HepG2 (cell line): ENCODE results near the gene PEAK3. TPM values are rescaled to one million over a fixed set of nuclear protein-coding genes. Genes with fewer than 3 reads are reported as not detected.

Experiments used
- ARNT2 ChIP-seq: sonication (generic); formaldehyde crosslinking; IDR thresholded peaks from 2 replicates; pipeline ENCODE4 v1.8.0; 2022; ENCODE audit warnings: mild to moderate bottlenecking, low read depth, missing genetic modification reagents, moderate library complexity
- BCL6 ChIP-seq: IDR thresholded peaks from 2 replicates; pipeline ENCODE4 v1.6.1; 2016; ENCODE audit warnings: missing genetic modification reagents, missing compliant biosample characterization
- CBFB ChIP-seq: sonication (generic); formaldehyde crosslinking; IDR thresholded peaks from 2 replicates; pipeline ENCODE4 v1.4.0; 2020; ENCODE audit warnings: missing genetic modification reagents
- GLMP ChIP-seq: sonication (generic); formaldehyde crosslinking; IDR thresholded peaks from 2 replicates; pipeline ENCODE4 v1.9.0; 2021; ENCODE audit warnings: missing genetic modification reagents, mild to moderate bottlenecking, borderline replicate concordance
- GPBP1L1 ChIP-seq: sonication (generic); formaldehyde crosslinking; IDR thresholded peaks from 2 replicates; pipeline ENCODE4 v1.5.0; 2020; ENCODE audit warnings: mild to moderate bottlenecking, missing genetic modification reagents
- HNRNPLL ChIP-seq: fragments of 200-400 bp; formaldehyde crosslinking; IDR thresholded peaks from 2 replicates; pipeline ENCODE4 v1.6.1; 2017; ENCODE audit warnings: mild to moderate bottlenecking, low read depth, low read length; ENCODE audit not compliant: poor library complexity, severe bottlenecking
- HOXA5 ChIP-seq: sonication (generic); formaldehyde crosslinking; IDR thresholded peaks from 2 replicates; pipeline ENCODE4 v1.4.0; 2020; ENCODE audit warnings: missing genetic modification reagents
- KDM1A ChIP-seq: IDR thresholded peaks from 2 replicates; pipeline ENCODE4 v1.6.1; 2016; ENCODE audit warnings: missing compliant biosample characterization
- MAX ChIP-seq: IDR thresholded peaks from 2 replicates; pipeline ENCODE4 v1.6.1; 2012; ENCODE audit warnings: inconsistent platforms
- POLR2AphosphoS2 ChIP-seq: IDR thresholded peaks from 2 replicates; pipeline ENCODE4 v1.6.1; 2011; ENCODE audit warnings: low read depth, low read length, improper control_type of control experiment
- SMARCE1 ChIP-seq: fragments of 450-650 bp; IDR thresholded peaks from 2 replicates; pipeline ENCODE4 v1.6.1; 2017; ENCODE audit warnings: borderline replicate concordance
- TAF1 ChIP-seq: sonication (generic); formaldehyde crosslinking; IDR thresholded peaks from 2 replicates; pipeline ENCODE4 v1.4.0; 2020; ENCODE audit warnings: missing genetic modification reagents
- THAP11 ChIP-seq: IDR thresholded peaks from 2 replicates; pipeline ENCODE4 v1.6.1; 2016; ENCODE audit warnings: missing biosample characterization, missing genetic modification reagents
- TP53 ChIP-seq: sonication (generic); formaldehyde crosslinking; conservative IDR thresholded peaks from 2 replicates; pipeline ENCODE4 v1.4.0; 2020; ENCODE audit warnings: missing genetic modification reagents
- ZBTB14 ChIP-seq: sonication (generic); formaldehyde crosslinking; IDR thresholded peaks from 2 replicates; pipeline ENCODE4 v1.4.0; 2020; ENCODE audit warnings: missing genetic modification reagents
- ZFP41 ChIP-seq: sonication (generic); formaldehyde crosslinking; IDR thresholded peaks from 2 replicates; pipeline ENCODE4 v1.4.0; 2020; ENCODE audit warnings: mild to moderate bottlenecking, missing genetic modification reagents, borderline replicate concordance
- ZFP62 ChIP-seq: sonication (generic); formaldehyde crosslinking; IDR thresholded peaks from 2 replicates; pipeline ENCODE4 v1.4.0; 2020; ENCODE audit warnings: missing genetic modification reagents
- ZNF138 ChIP-seq: sonication (generic); formaldehyde crosslinking; IDR thresholded peaks from 2 replicates; pipeline ENCODE4 v1.5.0; 2020; ENCODE audit warnings: mild to moderate bottlenecking, low read depth, missing genetic modification reagents
- ZNF235 ChIP-seq: sonication (generic); formaldehyde crosslinking; IDR thresholded peaks from 2 replicates; pipeline ENCODE4 v1.8.1; 2023; ENCODE audit warnings: mild to moderate bottlenecking, missing genetic modification reagents, borderline replicate concordance
- ZNF451 ChIP-seq: sonication (generic); formaldehyde crosslinking; IDR thresholded peaks from 2 replicates; pipeline ENCODE4 v1.5.0; 2020; ENCODE audit warnings: mild to moderate bottlenecking, missing genetic modification reagents
- ZNF619 ChIP-seq: sonication (generic); formaldehyde crosslinking; IDR thresholded peaks from 2 replicates; pipeline ENCODE4 v1.4.0; 2020; ENCODE audit warnings: mild to moderate bottlenecking, missing genetic modification reagents
- ZNF678 ChIP-seq: sonication (generic); formaldehyde crosslinking; IDR thresholded peaks from 2 replicates; pipeline ENCODE4 v1.4.0; 2020; ENCODE audit warnings: mild to moderate bottlenecking, missing genetic modification reagents
- ZNF784 ChIP-seq: sonication (generic); formaldehyde crosslinking; IDR thresholded peaks from 2 replicates; pipeline ENCODE4 v1.5.1; 2020; ENCODE audit warnings: missing genetic modification reagents, mild to moderate bottlenecking, borderline replicate concordance
- polyA plus RNA-seq, 8 experiments: library from polyadenylated mRNA; depleted of rRNA in 3 of 8; stranded (reverse) in 7 of 8; unstranded in 1 of 8; fragments of >200 nt; fragmentation: Illumina TruSeq in 4 of 8; extraction: Trizol in 4 of 8; gene quantifications; 2 replicates each; pipeline versions ENCODE4 v1.2.1 to v1.2.3, GENCODE V29; 2011 to 2016; ENCODE audit warnings: low read depth in 4 of 8, missing spikeins in 1 of 8, mixed read lengths in 1 of 8; ENCODE audit not compliant: insufficient read depth in 1 of 8
- total RNA-seq, 5 experiments: library from RNA; depleted of rRNA; stranded (reverse); fragments of >200 nt; fragmentation: Illumina TruSeq; extraction: Trizol; gene quantifications; 2 replicates each; pipeline ENCODE4 v1.2.3, GENCODE V29; 2016; ENCODE audit warnings: low read depth in 1 of 5

PEAK3 gene
- total and polyA plus RNA-seq, 2 of the 13 experiments (the other 11 are each of a cell fraction or from before 2014, with no cell fraction given) = not detected

- TF ChIP-seq ZNF784 (CRISPR knock-in tag) = no peak
- no peak for TF ChIP-seq TP53 (CRISPR knock-in tag)
- TF ChIP-seq ZNF451 (CRISPR knock-in tag) = no peak
- no peak for TF ChIP-seq CBFB (CRISPR knock-in tag)
- no peak for TF ChIP-seq ZBTB14 (CRISPR knock-in tag)
- peak; percentile 41; the same call in 1 of the 2 replicates for TF ChIP-seq THAP11 (CRISPR knock-in tag)
- no peak for TF ChIP-seq POLR2AphosphoS2
- TF ChIP-seq GLMP (CRISPR knock-in tag) = no peak
- no peak for TF ChIP-seq KDM1A (CRISPR knock-in tag)
- TF ChIP-seq MAX = peak; percentile 91
- TF ChIP-seq HOXA5 (CRISPR knock-in tag) = no peak
- TF ChIP-seq HNRNPLL = no peak
- no peak for TF ChIP-seq BCL6 (CRISPR knock-in tag)
- TF ChIP-seq GPBP1L1 (CRISPR knock-in tag) = no peak
- no peak for TF ChIP-seq ZNF678 (CRISPR knock-in tag)
- TF ChIP-seq ZNF235 (CRISPR knock-in tag) = no peak
- TF ChIP-seq ZNF619 (CRISPR knock-in tag) = no peak
- no peak for TF ChIP-seq ZFP62 (CRISPR knock-in tag)
- TF ChIP-seq ZFP41 = no peak
- TF ChIP-seq TAF1 (CRISPR knock-in tag) = peak; percentile 42; the same call in 1 of the 2 replicates
- no peak for TF ChIP-seq ZNF138 (CRISPR knock-in tag)
- no peak for TF ChIP-seq SMARCE1
- no peak for TF ChIP-seq ARNT2 (CRISPR knock-in tag)
Measured at GRCh38 chr19:2266183-2266993, 15.6 kb downstream of the PEAK3 start (continued).
